Kidney glomerular epithelial cell (primary cell): ENCODE measurements around the gene FCSK.

ENCODE experiments used
- DNase-seq: peaks from one replicate; lab custom pipeline; 2025; lab: John Stamatoyannopoulos, UW

The FCSK gene

GRCh38 chr16:70480127-70481105, 26.0 kb downstream of the FCSK start:
- no peak for DNase-seq

DNA sequence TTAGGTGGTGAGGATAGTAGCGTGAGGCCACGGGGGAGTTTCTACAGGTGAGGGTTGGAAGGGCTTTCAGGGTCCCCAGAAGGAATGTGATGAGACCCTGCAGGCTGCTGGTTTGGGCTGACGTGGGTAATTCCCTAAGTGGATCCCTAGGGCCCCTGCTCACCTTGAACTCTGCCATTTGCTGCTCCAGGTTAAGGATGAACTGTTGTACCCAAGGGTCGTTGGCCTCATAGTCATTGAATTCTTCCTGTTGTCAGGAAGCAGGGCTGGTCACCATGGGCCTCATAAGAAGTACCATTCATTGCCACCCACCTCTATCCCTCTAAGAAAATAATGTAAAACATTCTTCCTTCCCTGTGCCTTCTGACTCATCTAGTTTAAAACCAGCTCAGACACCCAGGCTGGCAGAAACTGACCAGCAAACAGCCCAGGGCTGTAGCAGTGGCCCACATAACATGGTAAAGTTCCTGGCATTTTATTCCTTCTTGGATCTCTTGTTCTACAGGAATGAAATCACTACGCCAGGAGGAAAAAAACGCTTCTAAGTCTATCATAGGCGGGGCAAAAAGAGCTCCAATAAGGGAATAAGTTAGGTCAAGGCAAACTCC, 27.6 kb downstream of the FCSK start:
- DNase-seq = peak; percentile 34

DNA sequence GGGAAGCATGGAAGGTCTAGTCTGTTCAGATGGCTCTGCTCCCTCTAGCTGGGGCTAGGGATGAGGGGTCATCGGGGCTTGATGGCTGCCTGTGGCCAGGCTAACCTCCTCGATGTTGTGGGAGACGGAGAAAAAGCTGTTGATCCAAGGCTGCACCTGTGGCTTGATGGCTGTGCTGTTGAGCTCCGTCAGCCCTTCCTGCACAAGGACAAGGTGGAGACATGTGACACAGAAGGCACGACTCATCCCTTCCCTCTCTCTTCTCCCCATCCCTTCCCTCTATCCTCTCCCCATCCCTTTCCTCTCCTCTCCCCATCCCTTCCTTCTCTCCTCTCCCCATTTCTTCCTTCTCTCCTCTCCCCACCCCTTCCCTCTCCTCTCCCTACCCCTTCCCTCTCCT, 28.2 kb downstream of the FCSK start:
- no peak for DNase-seq

GRCh38 chr16:70483426-70483825, 29.0 kb downstream of the FCSK start:
- no peak for DNase-seq

DNA sequence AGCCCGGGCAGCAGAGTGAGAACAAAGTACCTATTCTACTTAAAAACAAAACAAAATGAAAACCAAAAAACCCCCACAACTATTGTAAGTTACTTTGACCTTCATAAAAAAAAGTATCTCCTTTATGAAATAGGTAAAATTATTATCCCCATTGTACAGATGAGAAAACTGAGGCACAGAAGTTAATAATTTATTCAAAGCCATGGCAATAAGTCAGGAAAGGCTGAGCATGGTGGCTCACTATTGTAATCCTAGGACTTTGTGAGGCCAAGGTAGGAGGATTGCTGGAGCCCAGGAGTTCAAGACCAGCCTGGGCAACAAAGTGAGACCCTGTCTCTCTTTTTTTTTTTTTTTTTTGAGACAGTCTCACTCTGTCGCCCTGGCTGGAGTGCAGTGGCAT, 30.5 kb downstream of the FCSK start:
- DNase-seq = no peak

DNA sequence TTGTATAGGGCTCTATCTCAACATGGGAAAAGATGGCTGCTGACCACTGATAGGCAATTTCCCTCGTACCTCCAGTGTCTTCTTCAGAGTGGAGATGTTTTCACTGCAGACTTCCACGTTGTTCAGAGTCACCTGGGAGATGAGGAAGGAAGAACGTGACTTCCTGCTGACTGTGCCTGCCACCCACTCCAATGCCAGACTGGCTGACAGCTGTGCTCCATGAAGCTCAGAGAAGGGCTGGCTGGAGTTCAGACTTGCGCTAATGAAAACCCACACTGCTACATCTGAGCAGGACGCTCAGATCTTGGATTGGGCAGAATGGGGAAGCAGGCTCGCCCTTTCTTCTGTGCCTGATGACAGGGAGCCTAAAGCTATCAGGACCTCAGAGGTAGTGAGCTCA, 35.9 kb downstream of the FCSK start:
- DNase-seq = no peak

DNA sequence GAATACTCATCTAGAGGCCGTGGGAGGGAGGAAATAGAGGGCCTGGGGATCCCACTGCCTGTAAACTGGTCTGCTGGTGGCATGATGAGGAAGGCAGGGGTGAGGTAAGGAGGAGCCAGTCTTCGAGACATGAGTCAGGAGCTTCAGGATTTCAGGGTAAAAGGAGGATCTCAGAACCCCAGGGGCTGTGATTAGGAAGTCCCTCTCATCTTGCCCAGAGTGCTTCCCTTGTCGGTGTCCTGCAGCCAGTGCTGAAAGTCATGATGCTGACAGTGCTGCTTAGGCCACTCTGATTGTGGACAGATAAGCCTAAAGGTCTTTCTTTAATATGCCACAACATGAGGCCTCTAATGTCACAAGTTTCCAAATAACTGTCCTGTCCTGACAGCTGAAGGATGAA, 39.4 kb downstream of the FCSK start:
- no peak for DNase-seq

DNA sequence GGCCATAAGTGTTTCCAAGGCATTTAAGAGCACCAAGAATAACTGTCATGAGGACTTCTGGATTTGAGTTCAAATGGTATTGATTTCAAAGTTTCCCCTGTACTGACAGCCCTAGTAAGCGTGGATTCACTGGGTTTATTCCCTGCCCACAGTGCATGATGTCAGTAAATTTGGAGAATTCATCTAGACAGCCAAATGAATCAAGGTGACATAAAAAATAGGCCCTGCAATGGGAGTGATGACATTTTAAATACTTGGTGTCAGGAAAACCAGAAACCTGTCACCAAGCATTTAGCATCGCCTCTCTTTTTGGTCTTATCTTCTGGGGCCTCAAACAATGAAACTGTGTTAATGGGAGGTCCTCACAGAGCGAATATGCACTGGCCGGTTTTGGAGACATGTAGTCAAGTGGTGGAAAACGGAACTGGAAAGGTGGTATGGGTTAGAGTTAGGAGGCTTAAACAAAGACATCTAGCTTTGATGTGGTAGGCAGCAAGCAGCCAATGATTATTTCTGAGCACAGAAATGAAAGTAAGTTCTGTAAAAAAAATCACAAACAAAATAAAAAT, 39.9 kb downstream of the FCSK start:
- DNase-seq = no peak

GRCh38 chr16:70494777-70495176, 40.4 kb downstream of the FCSK start:
- DNase-seq = no peak

- DNase-seq = no peak
Measured at GRCh38 chr16:70495425-70496182, 41.2 kb downstream of the FCSK start.

DNA sequence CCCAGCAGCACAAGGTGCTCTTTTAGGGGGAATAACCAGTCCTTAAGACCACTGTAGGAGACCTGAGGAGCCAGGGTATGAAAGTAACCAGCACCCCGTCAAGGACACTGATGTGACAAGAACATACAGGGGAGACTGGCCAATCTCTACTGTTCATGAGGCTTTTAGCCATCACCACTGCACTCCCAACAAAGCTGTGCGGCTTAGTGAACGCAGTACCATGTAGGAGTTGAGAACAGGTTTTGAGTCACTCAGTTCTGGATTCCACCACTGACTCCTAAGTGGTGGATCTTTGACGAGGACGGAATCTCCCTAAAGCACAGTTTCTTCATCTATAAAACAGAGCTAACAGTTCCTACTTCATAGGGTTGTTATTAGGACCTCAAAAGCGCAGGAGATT, 42.1 kb downstream of the FCSK start:
- DNase-seq = no peak

- DNase-seq = peak; percentile 8
Measured at GRCh38 chr16:70508752-70509151, 54.4 kb downstream of the FCSK start.

DNA sequence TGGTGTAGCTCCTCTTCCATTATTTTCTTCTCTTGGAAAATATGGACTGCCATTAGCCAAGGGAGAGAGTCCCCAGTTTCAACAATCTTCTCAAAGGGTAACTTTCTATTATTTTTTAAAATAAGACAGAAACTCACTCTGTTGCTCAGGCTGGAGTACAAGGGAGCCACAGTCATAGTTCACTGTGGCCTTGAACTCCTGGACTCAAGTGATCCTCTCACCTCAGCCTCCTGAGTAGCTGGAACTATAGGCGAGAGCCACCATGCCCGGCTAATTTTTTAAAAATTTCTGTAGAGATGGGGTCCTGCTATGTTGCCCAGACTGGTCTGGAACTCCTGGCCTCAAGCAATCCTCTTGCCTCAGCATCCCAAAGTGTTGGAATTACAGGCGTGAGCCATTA, 55.8 kb downstream of the FCSK start:
- no peak for DNase-seq

DNA sequence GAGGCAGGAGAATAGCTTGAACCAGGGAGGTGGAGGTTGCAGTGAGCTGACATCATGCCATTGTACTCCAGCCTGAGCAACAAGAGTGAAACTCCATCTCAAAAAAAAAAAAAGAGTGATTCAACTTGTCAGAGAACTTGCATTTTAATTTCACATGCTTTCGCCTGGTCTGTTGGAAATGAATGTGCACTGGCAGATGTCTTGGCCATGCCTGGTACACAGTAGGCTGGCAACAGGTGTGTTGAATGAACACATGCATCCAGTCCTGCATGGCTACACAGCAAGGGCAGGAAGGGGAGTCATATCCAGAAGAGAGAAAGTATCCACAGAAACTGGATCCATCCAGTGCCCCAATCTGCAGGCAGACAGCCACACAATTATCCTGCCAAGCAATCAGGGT, 57.4 kb downstream of the FCSK start:
- DNase-seq = no peak

GRCh38 chr16:70512456-70512855, 58.1 kb downstream of the FCSK start:
- no peak for DNase-seq

DNA sequence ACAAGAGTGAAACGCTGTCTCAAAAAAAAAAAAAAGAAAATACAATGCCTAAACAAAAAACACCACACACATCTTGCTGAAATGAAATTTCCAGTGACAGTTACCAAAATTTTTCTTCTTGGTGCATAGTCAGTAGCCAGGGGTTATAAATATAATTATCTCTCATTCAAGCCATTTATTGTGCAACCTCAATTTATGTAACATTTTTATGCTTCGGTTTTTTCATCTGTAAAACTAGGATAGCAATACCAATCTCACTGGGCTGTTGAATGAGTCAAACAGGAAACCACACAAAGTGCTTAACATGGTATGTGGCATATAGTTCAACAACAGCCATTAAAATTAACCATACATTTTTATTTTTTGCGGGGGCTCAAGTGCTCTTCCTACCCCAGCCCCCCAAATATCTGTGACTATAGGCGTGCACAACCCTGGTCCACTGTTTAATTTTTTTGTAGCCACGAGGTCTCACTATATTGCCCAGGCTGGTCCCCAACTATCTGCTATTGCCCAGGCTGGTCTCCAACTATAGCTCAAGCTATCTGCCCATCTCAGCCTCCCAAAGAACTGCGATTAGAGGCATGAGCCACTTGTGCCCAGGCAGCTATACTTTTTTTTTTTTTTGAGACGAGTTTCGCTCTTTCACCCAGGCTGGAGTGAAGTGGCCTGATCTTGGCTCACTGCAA, 66.4 kb downstream of the FCSK start:
- peak; percentile 0 for DNase-seq

- DNase-seq = peak; percentile 0
Measured at GRCh38 chr16:70522216-70523075, 68.1 kb downstream of the FCSK start.

DNA sequence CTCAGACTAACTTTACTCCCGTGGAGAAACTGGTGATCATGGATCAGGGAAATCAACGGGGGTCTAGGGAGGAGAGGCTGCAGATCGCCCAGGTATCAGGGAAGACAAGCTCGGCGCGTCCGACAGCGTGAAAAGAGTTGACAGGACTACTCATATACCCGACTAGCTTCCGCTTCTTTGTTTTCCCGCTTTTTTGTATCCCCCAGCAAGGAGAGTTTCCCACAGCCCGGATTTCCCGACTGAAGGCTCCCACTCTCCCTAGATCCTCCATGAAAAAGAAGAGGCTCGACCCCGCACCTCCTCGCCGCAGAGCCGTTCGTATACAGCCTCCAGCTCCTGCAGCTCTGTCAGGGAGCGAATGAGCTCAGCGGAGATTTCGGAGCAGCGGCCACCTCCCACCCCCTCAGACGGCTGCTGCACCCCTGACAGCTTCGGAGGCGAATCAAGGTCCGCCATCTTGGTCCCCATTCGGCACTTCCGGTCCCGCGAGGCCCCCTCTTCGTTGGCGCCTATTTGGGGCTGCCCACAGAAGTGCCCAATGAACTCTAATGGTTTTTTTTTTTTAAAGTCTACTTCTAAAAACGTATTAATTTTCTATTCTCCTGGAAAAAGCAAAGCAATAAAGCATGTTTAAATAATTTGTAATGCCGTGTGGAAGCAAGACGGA, 68.8 kb downstream of the FCSK start, which contains the start of gene COG4:
Gene COG4, minus strand, starts transcription at position 479 of the 667 bp plus-strand sequence. Its CDS starts 11 bp downstream, at position 468.
- DNase-seq = peak; percentile 73

- DNase-seq = peak; percentile 43
Measured at GRCh38 chr16:70523743-70524398, 69.5 kb downstream of the FCSK start, which contains the start of gene SF3B3. Gene SF3B3, plus strand, starts transcription at chr16:70523816. Its CDS starts 2,841 bp downstream, at chr16:70526657.
